GM21717 (cell line): ENCODE results near the gene PRKAG2.
"Not testable (repeated sequence)": the region's sequence is repeated elsewhere in the genome, so short reads cannot be mapped to it uniquely, and the experiment has no call there.

Source experiments
- ATAC-seq: cut with Tn5 transposase; IDR thresholded peaks from one replicate; pipeline ENCODE4 v1.9.1; 2021; ENCODE audit warnings: mild to moderate bottlenecking, moderate library complexity; ENCODE audit not compliant: unreplicated experiment

The PRKAG2 gene

GRCh38 chr7:151876899-151877777 is at the start of gene PRKAG2:
Gene PRKAG2, minus strand, starts transcription at chr7:151877115. Its CDS starts 495 bp downstream, at chr7:151876620.
- peak; percentile 49 for ATAC-seq

DNA sequence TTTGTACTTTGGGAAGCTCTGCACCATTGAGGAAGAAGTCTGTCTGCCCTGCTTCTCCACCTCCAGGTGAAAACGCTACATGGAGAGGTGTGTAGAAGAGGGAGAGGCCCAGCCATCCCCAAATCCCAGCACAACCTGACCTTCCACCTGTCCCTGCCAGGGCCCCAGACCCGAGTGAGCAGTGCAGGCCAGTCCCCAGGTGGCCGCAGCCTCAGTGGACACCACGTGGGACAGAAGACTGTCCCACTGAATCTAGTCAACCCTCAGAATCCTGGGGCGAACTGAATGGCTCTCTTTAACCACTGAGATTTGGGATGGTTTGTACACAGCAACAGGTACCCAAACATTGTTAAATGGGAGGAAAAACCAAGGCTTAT is 49.4 kb upstream of the PRKAG2 start:
- ATAC-seq: no peak

DNA sequence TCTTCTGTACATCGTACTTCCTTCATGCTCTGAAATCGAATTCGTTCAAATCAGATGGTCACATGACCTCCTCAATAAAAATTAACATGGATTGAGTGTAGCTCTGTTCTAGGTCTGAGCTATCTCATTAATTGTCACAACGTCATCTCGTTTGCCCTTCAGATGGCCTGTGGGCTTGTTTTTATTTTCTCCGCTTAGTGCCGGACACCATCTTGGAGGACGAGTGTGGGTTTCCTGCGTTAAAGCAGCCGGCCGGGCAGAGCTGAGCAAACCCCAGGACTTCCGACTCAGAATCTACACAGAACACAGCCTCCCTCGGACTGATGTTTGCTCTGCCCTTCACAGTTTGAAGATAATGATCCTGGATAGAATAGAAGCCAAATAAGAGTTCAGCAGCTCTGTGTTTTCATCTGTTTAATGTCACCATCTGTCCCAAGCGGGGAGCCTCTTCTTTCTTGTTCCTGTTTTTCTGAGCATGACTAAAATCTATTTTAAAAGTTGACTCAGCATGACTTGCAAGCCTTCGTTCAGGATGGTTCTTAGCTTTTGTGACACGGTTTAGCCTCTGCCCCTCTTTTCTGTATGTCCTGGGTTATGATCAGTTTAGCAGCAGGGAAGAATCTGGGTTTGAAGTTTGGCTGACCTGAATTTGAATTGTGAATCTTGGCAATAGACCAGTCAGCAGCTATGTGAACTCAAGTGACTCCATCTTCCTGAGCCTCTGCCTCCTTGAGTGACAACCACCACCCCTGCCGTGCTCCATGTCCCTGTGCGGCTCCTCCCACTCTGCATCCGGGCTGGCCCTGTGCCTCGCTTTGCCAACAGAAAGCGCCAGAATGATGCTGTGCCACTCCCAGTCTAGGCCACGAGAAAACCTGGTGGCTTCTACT is 48.8 kb upstream of the PRKAG2 start:
- ATAC-seq: peak; percentile 50

DNA sequence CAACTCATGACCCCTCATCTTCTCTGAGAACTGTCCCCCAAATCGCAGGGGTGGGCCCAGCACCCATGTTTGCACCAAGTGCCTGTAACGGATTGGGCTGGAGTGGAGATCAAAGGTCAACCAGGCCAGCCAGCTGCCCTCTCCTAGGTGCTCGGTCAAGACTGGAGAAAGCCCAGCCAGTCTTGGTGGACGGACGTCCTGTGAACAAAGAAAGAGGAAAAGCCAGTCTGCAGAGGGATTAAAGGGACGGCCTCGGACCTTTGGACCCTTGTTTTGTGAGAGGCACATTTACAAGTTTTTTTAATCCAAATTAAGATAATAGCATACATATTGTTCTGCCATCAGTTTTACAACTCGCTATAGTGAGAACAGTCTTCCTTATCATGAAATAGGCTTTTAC is 47.6 kb upstream of the PRKAG2 start:
- no peak for ATAC-seq

DNA sequence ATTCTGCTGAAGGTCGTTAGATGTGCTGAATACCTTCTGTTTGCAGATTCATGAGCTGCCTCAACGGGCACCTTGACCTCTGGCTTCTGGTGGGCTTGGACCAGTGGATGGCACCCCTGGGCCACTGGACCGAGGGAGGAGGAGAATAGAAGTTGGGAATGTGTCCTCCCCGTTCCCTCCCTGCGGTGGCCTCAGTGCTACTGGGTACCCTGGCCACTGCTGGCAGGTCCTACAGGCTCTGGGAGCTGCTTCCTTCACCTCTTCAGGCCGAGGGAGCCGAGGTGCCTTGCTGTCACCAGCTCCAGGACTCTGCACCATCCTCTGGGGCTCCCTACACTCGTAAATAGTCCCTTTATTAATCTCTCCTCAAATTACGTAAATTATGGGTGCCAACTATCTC is 47.1 kb upstream of the PRKAG2 start:
- no peak for ATAC-seq

DNA sequence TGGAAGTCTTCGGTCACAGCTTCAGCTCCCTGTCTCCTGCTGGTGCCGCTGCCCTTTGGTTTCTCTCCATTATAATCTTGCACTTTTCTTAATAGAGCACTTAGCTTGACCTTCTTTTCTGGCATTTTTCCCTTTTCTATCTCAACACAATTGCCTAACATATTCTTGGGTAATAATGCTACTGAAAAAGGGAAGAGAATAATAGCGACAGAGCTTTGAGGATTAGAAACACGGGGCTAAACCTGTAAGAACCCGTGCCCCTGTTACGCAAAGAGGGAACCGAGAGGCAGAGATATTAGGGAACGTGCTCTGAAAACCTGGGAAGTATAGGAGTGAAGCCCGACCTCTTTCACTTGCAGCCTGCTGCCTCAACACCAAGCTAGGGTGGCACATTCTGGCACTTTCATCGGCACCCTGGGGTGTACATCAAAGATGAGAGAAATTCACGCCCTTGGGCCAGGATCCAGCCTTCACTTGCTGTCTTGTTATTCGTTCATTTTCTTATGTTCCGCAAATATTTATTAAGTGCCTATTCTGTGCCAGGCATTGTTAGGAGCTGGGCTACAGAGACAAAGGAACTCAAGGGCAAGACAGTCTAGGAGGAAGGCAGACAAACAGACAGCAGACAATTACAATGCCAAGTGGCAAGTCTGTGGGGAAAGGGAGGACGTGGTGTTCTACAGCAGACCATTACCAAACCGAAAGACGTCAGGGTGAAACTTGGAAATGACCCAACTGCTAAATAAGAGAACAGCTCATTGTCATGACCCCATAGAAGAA is 46.4 kb upstream of the PRKAG2 start:
- ATAC-seq: no peak

DNA sequence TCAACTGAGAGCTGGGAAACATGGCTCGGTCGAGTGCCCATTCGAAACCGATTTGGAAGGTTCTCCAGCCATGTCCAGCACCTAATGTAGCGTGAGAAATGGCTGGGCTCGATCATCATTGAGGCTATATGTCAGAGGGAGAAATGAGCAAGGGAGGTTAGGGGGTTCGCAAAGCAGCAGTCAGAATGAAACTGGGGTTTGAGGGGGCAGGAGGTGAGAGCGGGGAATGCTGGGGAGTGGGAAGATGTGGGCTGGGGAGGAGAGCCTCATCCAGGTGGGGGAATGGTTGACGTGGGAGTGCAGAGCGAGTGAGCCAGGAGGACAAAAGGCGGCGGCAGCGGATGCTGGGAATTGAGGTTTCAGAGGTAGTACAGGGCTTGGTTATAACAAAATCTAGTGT is 44.5 kb upstream of the PRKAG2 start:
- no peak for ATAC-seq

GRCh38 chr7:151920488-151920887 is 43.6 kb upstream of the PRKAG2 start:
- ATAC-seq: no peak

GRCh38 chr7:151919595-151919994 is 42.7 kb upstream of the PRKAG2 start:
- no peak for ATAC-seq

GRCh38 chr7:151918510-151918843 is 41.6 kb upstream of the PRKAG2 start:
- no peak for ATAC-seq

- no peak for ATAC-seq
Measured at GRCh38 chr7:151917791-151918509, 41.0 kb upstream of the PRKAG2 start.

GRCh38 chr7:151914051-151914450 is 37.1 kb upstream of the PRKAG2 start:
- ATAC-seq: no peak

DNA sequence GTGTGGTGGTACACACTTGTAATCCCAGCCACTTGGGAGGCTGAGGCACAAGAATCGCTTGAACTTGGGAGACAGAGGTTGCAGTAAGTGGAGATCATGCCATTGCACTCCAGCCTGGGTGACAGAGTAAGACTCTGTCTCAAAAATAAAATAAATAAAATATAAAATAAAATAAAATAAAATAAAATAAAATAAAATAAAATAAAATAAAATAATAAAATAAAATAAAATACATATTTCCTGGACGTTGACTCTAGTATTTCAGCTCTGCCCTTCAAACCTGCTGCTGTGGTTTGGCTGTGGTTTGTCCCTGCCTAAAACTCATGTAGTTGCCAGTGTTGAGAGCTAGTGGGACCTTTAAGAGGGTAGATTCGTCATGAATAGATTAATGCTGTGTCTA is 33.7 kb upstream of the PRKAG2 start:
- not testable (repeated sequence) for ATAC-seq

DNA sequence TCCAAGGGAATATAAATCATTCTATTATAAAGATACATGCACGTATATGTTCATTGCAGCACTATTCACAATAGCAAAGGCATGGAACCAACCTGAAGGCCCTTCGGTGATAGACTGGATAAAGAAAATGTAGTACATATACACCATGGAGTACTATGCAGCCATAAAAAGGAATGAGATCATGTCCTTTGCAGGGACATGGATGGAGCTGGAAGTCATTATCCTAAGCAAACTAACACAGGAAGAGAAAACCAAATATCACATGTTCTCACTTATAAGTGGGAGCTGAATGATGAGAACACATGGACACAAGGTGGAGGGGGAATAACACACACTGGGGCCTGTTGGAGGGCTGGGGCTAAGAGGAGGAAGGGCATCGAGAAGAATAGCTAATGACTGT is 30.2 kb upstream of the PRKAG2 start:
- not testable (repeated sequence) for ATAC-seq

DNA sequence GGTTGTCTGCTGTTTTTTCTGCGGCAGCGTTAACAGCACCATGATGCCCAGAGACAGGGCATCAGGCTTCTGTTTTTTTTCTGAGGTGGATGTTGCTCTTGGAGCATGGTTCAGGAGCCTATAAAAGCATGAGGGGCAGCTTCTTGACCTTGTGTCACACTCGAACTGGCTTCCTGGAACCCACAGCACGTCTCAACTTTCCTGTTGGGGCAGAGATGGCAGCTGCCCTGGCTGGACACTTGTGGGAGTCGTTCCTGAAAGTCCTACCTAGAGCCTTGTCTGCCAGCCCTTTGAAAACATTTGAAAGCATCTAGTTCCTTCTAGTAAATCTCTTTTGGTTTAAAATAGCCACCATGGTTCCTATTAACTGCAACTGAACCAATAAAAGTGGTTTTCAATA is 28.9 kb upstream of the PRKAG2 start:
- ATAC-seq: no peak

DNA sequence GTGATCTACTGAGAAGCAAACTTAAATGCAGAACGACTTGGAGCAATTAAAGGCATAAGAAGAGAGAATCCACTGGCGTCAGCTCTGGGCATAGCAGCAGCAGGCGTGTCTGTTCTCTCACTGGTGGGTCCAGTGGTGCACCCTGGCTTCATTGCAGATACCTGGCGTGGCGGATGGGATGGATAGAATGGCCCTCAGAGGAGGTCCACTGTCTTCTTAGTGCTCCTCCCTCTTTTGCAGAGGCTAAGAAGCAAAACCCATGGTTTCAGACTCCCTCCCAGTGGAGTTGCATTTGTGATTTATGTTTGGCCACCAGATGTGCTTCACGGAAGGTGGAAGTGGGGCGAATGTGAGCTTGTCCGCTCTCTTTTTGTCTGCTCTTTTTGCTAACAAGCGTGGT is 28.4 kb upstream of the PRKAG2 start:
- ATAC-seq: no peak

DNA sequence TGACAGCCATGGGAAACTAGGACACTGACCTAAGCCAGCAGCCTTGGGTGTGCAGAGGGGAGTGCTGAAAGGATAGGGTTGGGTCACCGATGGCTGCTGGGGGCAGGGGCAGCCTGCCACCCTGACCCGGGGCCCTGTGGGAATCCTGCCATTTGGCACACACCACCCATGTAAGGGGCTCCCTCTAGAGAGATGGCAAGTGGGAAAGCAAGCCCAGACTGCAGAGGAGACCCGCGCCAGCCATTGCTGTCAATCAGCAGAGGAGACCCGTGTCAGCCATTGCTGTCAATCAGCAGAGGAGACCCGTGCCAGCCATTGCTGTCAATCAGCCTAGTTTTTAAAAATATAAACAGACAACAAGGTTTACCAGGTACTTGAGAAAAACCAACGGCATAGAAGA is 27.4 kb upstream of the PRKAG2 start:
- no peak for ATAC-seq

GRCh38 chr7:151903249-151904032 is 26.5 kb upstream of the PRKAG2 start:
- ATAC-seq: no peak

- ATAC-seq: no peak
Measured at GRCh38 chr7:151902311-151902710, 25.4 kb upstream of the PRKAG2 start.

DNA sequence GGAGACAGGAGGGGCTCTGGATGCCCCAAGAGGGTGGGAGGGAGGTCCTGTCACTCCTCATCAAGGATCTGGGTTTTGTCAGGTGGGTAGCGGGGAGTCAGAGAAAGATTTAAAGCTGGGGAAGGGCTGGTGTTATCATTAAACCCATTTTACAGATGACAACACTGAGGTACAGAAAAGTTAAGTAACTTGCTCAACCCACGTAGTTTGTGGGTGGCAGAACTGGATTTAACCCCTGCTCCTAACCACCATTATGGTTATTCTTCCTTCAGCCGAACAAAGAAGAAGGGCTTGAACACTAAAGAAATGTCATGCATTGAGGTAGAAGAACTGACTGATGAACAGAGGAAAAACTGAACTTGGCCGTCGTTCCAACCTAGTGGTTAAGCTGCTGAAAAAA is 24.9 kb upstream of the PRKAG2 start:
- no peak for ATAC-seq
